HS-27A (cell line): ENCODE data around the gene ADAM15.

Source experiments
- DNase-seq: peaks from one replicate; pipeline ENCODE4 v3.0.0-alpha.2; 2012; ENCODE audit warnings: low read depth, missing footprints

Gene ADAM15, protein sequence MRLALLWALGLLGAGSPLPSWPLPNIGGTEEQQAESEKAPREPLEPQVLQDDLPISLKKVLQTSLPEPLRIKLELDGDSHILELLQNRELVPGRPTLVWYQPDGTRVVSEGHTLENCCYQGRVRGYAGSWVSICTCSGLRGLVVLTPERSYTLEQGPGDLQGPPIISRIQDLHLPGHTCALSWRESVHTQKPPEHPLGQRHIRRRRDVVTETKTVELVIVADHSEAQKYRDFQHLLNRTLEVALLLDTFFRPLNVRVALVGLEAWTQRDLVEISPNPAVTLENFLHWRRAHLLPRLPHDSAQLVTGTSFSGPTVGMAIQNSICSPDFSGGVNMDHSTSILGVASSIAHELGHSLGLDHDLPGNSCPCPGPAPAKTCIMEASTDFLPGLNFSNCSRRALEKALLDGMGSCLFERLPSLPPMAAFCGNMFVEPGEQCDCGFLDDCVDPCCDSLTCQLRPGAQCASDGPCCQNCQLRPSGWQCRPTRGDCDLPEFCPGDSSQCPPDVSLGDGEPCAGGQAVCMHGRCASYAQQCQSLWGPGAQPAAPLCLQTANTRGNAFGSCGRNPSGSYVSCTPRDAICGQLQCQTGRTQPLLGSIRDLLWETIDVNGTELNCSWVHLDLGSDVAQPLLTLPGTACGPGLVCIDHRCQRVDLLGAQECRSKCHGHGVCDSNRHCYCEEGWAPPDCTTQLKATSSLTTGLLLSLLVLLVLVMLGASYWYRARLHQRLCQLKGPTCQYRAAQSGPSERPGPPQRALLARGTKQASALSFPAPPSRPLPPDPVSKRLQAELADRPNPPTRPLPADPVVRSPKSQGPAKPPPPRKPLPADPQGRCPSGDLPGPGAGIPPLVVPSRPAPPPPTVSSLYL

GRCh38 chr1:155050560-155051341 is at the start of gene ADAM15:
Gene ADAM15 (plus strand): TSS chr1:155051316. CDS start chr1:155051387, 71 bp downstream.
- DNase-seq = peak; percentile 55

DNA sequence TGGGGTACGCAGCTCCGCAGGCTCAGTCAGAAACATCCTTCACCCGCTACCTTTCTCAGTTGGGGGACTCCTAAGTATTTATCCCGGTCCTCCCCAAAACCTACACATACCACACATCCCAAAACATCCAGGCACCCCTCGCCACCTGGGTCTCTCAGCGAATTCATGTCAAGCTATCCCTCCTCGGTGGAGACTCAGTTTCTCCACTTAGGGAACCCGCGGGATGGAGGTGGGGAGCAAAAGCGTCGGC is 49.8 kb upstream of the ADAM15 start:
- DNase-seq = no peak

DNA sequence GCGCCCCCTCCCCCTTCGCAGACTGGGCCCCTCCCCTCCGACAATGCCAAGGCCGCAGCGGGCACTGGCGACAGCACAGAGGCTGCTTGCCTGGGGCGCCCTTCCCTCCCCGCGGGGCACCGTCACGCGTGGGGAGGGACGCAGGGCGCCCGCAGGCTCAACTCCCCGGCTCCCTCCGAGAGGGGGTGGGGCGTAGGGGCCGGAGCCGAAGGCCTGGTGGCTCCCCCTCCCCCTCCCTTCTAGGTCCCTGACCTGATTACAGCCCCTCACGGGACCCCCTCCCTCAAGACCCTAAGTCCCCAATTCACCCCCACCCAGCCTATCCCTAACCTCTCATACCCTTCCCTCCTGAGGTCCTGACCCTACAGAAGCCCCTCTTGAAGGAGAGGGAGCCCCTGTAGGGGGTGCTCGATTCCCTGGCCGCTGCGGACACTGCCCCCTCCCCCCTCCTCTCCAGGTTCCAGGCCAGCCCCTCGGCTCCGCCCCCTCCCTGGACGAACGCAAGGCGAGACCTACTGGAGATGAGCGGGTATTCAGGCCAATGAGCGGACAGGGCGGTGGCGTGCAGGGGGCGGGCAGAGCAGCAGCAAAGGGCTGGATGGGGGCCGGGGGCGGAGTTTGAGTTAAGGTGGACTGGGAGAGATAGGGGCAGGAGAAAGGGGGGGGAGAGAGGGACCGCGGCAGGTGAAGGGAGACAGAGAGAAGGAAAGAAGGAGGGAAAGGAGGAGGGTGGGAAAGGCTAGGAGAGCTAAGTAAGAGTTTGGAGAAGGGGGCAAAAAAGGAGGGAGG is 49.2 kb upstream of the ADAM15 start:
- DNase-seq = peak; percentile 92

DNA sequence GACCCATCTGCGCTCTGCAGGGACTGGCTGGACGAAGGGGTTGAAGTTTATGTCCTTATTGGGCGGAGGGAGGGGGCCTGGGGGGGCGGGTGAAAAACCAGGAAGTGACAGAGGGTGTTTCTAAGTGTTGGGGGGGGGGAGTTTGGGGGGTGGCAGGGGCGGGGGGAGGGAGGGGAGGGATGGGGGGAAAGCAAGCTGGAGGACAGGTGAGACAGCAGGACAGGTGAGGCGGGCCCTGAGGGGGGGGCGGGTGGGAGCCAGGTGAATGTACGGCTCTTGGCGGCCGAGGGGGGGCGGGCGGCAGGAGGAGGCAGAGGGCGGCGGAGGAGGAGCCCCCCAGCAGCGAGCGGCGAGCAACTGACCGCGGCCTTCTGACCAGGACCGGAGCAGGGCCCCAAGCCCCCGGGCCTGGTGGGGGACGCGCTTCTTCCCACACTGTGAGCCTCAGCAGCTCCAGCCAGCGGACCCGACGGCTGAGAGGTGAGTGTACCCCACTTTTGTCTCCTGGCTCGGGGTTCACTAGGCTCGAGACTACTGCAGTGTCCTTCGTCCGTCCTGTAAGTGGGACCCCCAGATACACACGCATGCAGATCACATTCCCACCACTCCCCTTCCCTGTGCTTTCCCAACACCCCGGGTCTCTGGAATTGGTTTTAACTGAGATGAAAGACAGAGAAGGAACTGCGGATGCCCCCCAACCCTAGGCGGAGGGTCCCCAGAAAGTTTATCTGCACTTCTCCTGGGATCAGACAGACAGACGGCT is 48.5 kb upstream of the ADAM15 start, which contains the start of gene ZBTB7B:
Gene ZBTB7B (plus strand): TSS at position 339 of the 763 bp plus-strand sequence. CDS start 11,859 bp downstream, outside the sequence.
- DNase-seq = no peak

GRCh38 chr1:155003227-155003765 is 47.8 kb upstream of the ADAM15 start:
- no peak for DNase-seq

DNA sequence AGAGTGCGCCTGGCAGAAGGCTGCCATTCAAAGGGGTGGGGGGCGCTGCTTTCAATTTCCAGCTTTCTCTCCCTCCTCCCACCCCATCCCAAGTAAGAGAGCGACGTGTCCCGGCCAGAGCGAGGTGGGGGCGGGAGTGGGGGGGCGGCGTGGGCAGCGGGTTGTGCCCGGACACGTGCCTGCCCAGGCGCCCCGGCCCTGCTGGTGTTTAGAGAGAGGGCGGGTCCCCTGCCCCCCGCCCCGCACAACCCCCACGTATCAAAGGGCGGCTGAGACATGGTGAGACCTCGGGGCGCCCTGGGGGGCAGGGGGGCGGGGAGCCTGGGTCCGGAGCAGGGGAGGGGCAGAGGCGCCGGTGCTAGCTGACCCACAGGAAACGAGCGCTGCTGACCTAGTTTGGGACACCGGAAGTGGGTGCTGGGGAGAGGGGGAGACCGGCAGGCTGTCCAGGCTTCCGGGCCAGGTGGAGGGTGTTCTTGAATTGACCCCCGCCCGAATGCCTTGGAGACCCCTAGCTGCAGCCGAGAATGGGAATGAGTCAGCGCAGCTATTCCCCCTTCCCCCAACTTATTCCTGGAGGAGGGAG is 47.3 kb upstream of the ADAM15 start:
- DNase-seq = no peak

DNA sequence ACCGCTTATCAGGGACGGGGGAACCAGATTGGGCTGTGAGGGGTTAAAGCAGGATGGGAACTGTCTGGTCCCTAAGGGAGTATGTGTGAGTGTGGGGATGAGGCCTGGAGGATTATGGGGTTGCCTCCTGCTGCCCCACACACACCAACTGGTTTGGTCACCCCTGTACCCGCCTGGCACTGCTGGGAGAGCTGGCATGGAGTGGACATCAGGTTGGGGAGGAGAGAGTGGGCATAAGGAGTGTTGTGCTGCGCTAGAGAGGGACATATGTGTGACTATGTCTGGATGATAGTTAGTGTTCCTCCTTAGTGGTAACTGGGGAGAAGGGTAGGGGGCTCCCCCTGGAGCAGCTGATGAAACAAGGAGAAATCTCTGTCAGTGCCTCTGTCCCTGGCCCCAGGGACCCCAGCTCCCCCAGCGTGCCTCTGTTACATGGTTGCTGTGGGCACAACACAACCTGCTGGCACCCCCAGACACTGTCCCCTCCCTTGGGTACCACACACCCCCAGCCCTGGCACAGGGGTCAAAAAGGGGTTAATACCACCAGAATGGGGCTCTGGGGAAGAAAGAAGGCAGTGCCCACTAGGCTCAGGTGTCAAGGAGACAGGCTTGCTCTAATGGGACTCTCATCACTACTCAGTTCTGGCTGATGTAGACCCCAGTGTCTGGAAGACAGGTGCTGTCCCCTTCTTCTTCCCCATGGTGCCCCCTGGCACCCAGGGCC is 46.6 kb upstream of the ADAM15 start:
- DNase-seq = no peak

- no peak for DNase-seq
Measured at GRCh38 chr1:155005076-155006011, 45.8 kb upstream of the ADAM15 start.

DNA sequence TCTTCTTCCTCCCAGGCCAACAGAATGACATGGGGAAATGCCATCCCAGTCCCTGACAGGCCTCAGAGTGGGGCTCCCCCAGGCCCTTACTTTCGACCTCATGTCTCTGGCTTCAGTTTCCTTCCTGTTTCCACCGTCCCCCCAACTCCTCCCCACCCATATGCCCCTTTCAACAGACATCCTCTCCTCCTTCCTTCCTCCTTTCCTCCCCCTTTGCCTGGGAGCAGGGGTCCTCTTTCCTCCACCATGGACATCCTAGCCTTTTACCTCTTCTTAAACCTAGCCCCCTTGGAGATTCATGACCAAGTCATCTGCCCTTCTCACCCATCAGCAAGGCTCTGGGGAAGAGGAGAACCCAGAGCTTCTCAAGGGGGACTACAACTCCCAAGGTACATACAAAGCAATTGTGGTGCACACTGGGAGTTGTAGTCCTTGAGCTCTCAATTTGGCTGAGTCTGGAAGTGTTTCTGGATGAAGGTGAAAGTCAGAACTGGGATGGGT is 44.5 kb upstream of the ADAM15 start:
- no peak for DNase-seq

DNA sequence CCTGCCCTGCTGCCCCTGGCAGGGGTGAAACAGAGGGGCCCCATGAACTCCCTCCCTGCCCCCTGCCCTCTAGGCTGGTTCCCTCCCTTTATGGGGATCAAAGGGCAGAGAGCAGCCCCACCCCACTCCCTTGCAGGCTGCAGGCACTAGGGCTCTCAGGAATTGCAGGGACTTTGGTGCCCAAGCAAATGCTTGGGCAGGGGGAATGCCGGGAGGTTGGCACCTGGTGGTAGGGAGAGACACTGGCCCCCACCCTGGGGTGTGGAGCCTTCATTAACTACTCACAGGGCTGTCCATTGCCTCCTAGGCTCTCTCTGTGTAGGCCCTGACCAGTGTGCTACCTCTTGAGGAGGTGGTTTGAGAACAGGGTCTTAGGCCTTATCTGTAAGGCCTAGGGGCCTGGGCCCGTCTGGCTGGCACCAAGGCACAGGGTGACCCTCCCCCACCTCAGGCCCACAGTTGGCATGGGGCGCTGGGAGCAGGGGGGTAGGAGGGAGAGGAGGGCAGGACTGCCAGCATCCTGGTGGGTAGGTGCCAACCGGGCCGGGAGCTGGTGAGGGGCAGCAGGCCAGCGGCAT is 43.8 kb upstream of the ADAM15 start:
- DNase-seq = no peak

- no peak for DNase-seq
Measured at GRCh38 chr1:155008015-155008941, 42.8 kb upstream of the ADAM15 start.

DNA sequence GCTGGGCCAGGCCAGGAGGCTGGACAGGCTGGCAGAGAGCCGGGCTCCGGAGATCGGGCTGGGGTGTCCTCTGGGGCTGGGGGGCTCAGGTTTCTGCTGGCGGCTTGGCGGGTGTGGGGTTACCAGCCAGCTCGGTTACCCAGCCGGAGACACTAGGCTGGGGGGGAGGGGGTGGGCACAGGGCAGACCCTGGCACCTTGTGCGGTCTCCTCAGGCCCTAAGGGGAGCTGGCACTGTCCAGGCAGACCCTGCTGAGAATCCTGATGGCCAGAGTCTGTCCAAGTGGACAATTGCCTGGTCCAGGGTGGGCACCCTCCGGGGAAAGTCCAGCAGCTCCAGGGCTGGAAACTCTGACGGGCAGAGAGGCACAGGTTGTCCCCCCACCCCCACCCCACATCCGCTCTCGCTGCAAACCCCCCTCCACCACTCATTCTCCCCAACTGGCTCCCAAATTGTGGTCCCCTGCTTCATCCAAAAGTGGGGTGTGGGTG is 41.9 kb upstream of the ADAM15 start:
- DNase-seq = no peak

GRCh38 chr1:155009742-155010141 is 41.4 kb upstream of the ADAM15 start:
- DNase-seq = no peak

DNA sequence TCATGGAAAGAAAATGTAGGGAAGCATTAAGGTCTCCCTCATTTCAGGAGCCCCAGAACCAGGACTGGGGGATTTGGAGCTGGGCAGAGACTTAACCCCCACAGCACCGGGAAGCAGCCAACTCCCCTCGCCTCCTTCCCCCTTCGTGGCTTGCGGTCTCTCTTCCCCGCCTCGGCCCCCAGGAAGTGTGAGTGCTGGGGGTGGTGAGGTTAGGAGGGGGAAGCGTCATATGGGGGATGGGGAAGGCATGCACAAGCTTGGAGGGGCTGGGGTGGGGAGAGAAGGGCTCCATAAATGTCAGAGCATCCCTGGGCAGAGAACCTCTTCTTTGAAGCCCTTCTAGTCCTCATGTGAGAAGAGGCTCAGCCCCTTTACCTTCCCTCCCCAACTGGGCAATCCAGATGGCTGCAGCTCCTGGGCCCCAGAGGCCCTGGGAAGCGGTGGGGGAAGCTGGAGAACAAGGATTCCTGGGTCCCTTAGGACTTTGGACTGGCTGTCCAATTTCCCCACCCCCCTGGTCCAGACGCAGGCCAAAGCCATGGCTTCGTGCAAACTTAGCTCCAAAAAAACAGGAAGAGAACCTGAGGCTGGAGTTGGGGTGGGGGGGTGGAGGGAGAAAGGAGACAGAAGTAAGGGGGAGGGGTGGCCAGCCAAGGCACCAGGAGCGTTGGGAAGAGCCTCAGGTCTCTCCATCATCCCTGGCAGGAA is 40.8 kb upstream of the ADAM15 start:
- no peak for DNase-seq

DNA sequence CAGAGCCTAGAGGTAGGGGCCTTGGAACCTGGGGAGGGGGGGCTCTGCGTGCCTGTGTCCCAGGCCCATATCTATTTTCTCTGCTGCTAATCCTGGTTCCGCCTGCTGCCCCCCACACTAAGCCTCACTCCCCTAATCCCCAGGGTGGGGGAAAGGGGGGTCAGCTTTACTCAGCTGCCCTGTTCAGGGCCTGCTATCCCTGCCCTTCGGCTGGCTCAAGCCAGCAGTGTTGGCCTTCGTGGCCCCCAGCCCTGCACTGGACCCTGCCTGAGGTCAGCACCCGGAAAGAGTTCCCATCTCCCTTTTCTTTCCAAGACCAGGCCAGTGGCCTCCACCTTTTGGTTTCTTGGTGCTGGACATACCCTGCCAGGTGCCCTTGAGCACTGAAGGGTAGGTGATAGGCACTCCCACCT is 40.1 kb upstream of the ADAM15 start:
- no peak for DNase-seq
